HepG2 (cell line): Measurements from ENCODE around the gene KLC4. TPM values are rescaled to one million over a fixed set of nuclear protein-coding genes. Genes with fewer than 3 reads are reported as not detected.

ENCODE experiments used
- ATF4 ChIP-seq, 2 experiments: fragments of 450-650 bp in 1 of 2; sonication (generic) in 1 of 2; formaldehyde crosslinking; IDR thresholded peaks; 2 replicates each; pipeline versions ENCODE4 v1.5.0 to v1.8.0; 2020 to 2022; ENCODE audit warnings: mild to moderate bottlenecking in 1 of 2, missing genetic modification reagents in 1 of 2
- BHLHE40 ChIP-seq: IDR thresholded peaks from 2 replicates; pipeline ENCODE4 v1.6.1; 2011; ENCODE audit warnings: low read length, improper control_type of control experiment
- CEBPG ChIP-seq: IDR thresholded peaks from 2 replicates; pipeline ENCODE4 v1.6.1; 2016
- CREM ChIP-seq, 2 experiments: sonication (generic) in 1 of 2; formaldehyde crosslinking in 1 of 2; IDR thresholded peaks; 2 replicates each; pipeline versions ENCODE4 v1.4.0 to v1.6.1; 2016 to 2020; ENCODE audit warnings: antibody characterized with exemption in 1 of 2, mild to moderate bottlenecking in 1 of 2, missing genetic modification reagents in 1 of 2
- DNMT1 ChIP-seq: sonication (generic); formaldehyde crosslinking; IDR thresholded peaks from 2 replicates; pipeline ENCODE4 v1.5.1; 2020; ENCODE audit warnings: mild to moderate bottlenecking, missing genetic modification reagents
- HMG20B ChIP-seq: conservative IDR thresholded peaks from 2 replicates; pipeline ENCODE4 v1.6.1; 2016; ENCODE audit warnings: missing genetic modification reagents, missing compliant biosample characterization
- HNRNPL ChIP-seq: fragments of 200-400 bp; formaldehyde crosslinking; IDR thresholded peaks from 2 replicates; pipeline ENCODE4 v1.6.1; 2017; ENCODE audit warnings: mild to moderate bottlenecking, low read depth, low read length
- IKZF4 ChIP-seq: sonication (generic); formaldehyde crosslinking; IDR thresholded peaks from 2 replicates; pipeline ENCODE4 v1.5.1; 2020; ENCODE audit warnings: borderline replicate concordance, mild to moderate bottlenecking, low read depth, missing genetic modification reagents; ENCODE audit errors: not compliant biosample characterization
- KDM2A ChIP-seq: sonication (generic); formaldehyde crosslinking; IDR thresholded peaks from 2 replicates; pipeline ENCODE4 v1.4.0; 2020; ENCODE audit warnings: low read depth, missing genetic modification reagents, borderline replicate concordance
- KMT2A ChIP-seq: sonication (generic); formaldehyde crosslinking; IDR thresholded peaks from 2 replicates; pipeline ENCODE4 v1.4.0; 2020; ENCODE audit warnings: missing genetic modification reagents
- MATR3 ChIP-seq: sonication (generic); formaldehyde crosslinking; IDR thresholded peaks from 2 replicates; pipeline ENCODE4 v1.4.0; 2020; ENCODE audit warnings: missing genetic modification reagents
- MBD4 ChIP-seq: IDR thresholded peaks from 2 replicates; pipeline ENCODE4 v1.6.1; 2012; ENCODE audit warnings: low read length, inconsistent platforms, borderline replicate concordance
- MTA1 ChIP-seq: sonication (generic); formaldehyde crosslinking; IDR thresholded peaks from 2 replicates; pipeline ENCODE4 v1.4.0; 2020; ENCODE audit warnings: missing genetic modification reagents, mild to moderate bottlenecking, borderline replicate concordance
- PAWR ChIP-seq: sonication (generic); formaldehyde crosslinking; IDR thresholded peaks from 2 replicates; pipeline ENCODE4 v1.4.0; 2020; ENCODE audit warnings: missing genetic modification reagents, mild to moderate bottlenecking, borderline replicate concordance
- PCBP2 ChIP-seq: fragments of 200-400 bp; formaldehyde crosslinking; optimal IDR thresholded peaks from 2 replicates; pipeline ENCODE3; 2018; ENCODE audit warnings: low read length, low read depth; ENCODE audit not compliant: poor library complexity, severe bottlenecking
- RFXAP ChIP-seq: sonication (generic); formaldehyde crosslinking; IDR thresholded peaks from 2 replicates; pipeline ENCODE4 v1.4.0; 2020; ENCODE audit warnings: missing genetic modification reagents, borderline replicate concordance
- SAP130 ChIP-seq: IDR thresholded peaks from 2 replicates; pipeline ENCODE4 v1.6.1; 2016; ENCODE audit warnings: low read depth
- SIX1 ChIP-seq: sonication (generic); formaldehyde crosslinking; IDR thresholded peaks from 2 replicates; pipeline ENCODE4 v1.4.0; 2020; ENCODE audit warnings: missing genetic modification reagents, borderline replicate concordance
- SMAD9 ChIP-seq: sonication (generic); formaldehyde crosslinking; IDR thresholded peaks from 2 replicates; pipeline ENCODE4 v1.5.1; 2020; ENCODE audit warnings: mild to moderate bottlenecking, missing genetic modification reagents
- ZBTB25 ChIP-seq: IDR thresholded peaks from 2 replicates; pipeline ENCODE4 v1.6.1; 2018; ENCODE audit warnings: missing genetic modification reagents
- ZMYM3 ChIP-seq: sonication (generic); formaldehyde crosslinking; IDR thresholded peaks from 2 replicates; pipeline ENCODE4 v1.5.1; 2020; ENCODE audit warnings: mild to moderate bottlenecking, missing genetic modification reagents
- ZNF17 ChIP-seq: sonication (generic); formaldehyde crosslinking; IDR thresholded peaks from 2 replicates; pipeline ENCODE4 v1.5.0; 2020; ENCODE audit warnings: mild to moderate bottlenecking, missing genetic modification reagents
- ZNF33A ChIP-seq: sonication (generic); formaldehyde crosslinking; IDR thresholded peaks from 2 replicates; pipeline ENCODE4 v1.5.1; 2020; ENCODE audit warnings: missing genetic modification reagents, mild to moderate bottlenecking, moderate library complexity, borderline replicate concordance
- ZNF496 ChIP-seq: sonication (generic); formaldehyde crosslinking; IDR thresholded peaks from 2 replicates; pipeline ENCODE4 v1.8.1; 2023; ENCODE audit warnings: mild to moderate bottlenecking, moderate library complexity, missing genetic modification reagents; ENCODE audit not compliant: insufficient replicate concordance
- ZNF670 ChIP-seq: sonication (generic); formaldehyde crosslinking; IDR thresholded peaks from 2 replicates; pipeline ENCODE4 v1.8.0; 2022; ENCODE audit warnings: mild to moderate bottlenecking, missing genetic modification reagents, borderline replicate concordance
- ZNF691 ChIP-seq: sonication (generic); formaldehyde crosslinking; IDR thresholded peaks from 2 replicates; pipeline ENCODE4 v1.4.0; 2020; ENCODE audit warnings: missing genetic modification reagents, low read depth, mild to moderate bottlenecking, borderline replicate concordance
- ZNF747 ChIP-seq: sonication (generic); formaldehyde crosslinking; IDR thresholded peaks from 2 replicates; pipeline ENCODE4 v1.8.1; 2023; ENCODE audit warnings: missing genetic modification reagents, mild to moderate bottlenecking, borderline replicate concordance
- ZSCAN22 ChIP-seq: sonication (generic); formaldehyde crosslinking; IDR thresholded peaks from 2 replicates; pipeline ENCODE4 v1.4.0; 2020; ENCODE audit warnings: mild to moderate bottlenecking, missing genetic modification reagents
- polyA plus RNA-seq, 8 experiments: library from polyadenylated mRNA; depleted of rRNA in 3 of 8; stranded (reverse) in 7 of 8; unstranded in 1 of 8; fragments of >200 nt; fragmentation: Illumina TruSeq in 4 of 8; extraction: Trizol in 4 of 8; gene quantifications; 2 replicates each; pipeline versions ENCODE4 v1.2.1 to v1.2.3, GENCODE V29; 2011 to 2016; ENCODE audit warnings: low read depth in 4 of 8, missing spikeins in 1 of 8, mixed read lengths in 1 of 8; ENCODE audit not compliant: insufficient read depth in 1 of 8
- total RNA-seq, 5 experiments: library from RNA; depleted of rRNA; stranded (reverse); fragments of >200 nt; fragmentation: Illumina TruSeq; extraction: Trizol; gene quantifications; 2 replicates each; pipeline ENCODE4 v1.2.3, GENCODE V29; 2016; ENCODE audit warnings: low read depth in 1 of 5

Gene KLC4
- total and polyA plus RNA-seq, 2 of the 13 experiments (the other 11 are each of a cell fraction or from before 2014, with no cell fraction given): 45.4 to 70.4 TPM

GRCh38 chr6:43021270-43022047, 38.0 kb upstream of the KLC4 start, which contains the start of gene RRP36 (continued):
- TF ChIP-seq MATR3 (CRISPR knock-in tag) (no peak), MTA1 (CRISPR knock-in tag) (no peak; the same call in 1 of the 2 replicates), IKZF4 (CRISPR knock-in tag) (peak; percentile 68), BHLHE40 (no peak), ZNF496 (CRISPR knock-in tag) (no peak), HMG20B (CRISPR knock-in tag) (no peak), SMAD9 (CRISPR knock-in tag) (0 out of 2 replicates have a peak, but pooled peaks have one; percentile 53), ZNF17 (CRISPR knock-in tag) (no peak), ZBTB25 (peak; percentile 86), ZNF691 (CRISPR knock-in tag) (peak; percentile 71; the same call in 1 of the 2 replicates), ZNF33A (CRISPR knock-in tag) (no peak), SIX1 (CRISPR knock-in tag) (no peak), RFXAP (CRISPR knock-in tag) (no peak; the same call in 1 of the 2 replicates), HNRNPL (0 out of 2 replicates have a peak, but pooled peaks have one; percentile 70), KMT2A (CRISPR knock-in tag) (peak; percentile 52; the same call in 1 of the 2 replicates), SAP130 (CRISPR knock-in tag) (peak; percentile 90), KDM2A (CRISPR knock-in tag) (peak; percentile 100), CEBPG (CRISPR knock-in tag) (peak; percentile 52), ATF4 (CRISPR knock-in tag; IDR thresholded peaks at IDR 0.05) (0 out of 4 replicates have a peak, but pooled peaks of 1 of the 2 experiments have one; percentile 42), PCBP2 (no peak), CREM (IDR thresholded peaks at IDR 0.05) (peak; percentile 50; the same call in 1 of the 2 replicates), CREM (CRISPR knock-in tag; IDR thresholded peaks at IDR 0.05) (no peak), PAWR (CRISPR knock-in tag) (no peak), ZNF747 (CRISPR knock-in tag) (no peak), ZNF670 (peak; percentile 54; the same call in 1 of the 2 replicates), ZMYM3 (CRISPR knock-in tag) (no peak), MBD4 (no peak), ZSCAN22 (CRISPR knock-in tag) (no peak), DNMT1 (CRISPR knock-in tag) (no peak)
